Activated T-cell treated with anti-CD3 and anti-CD28 coated beads, Interleukin-2, amount 50 U/mL, for 4 hours (primary cell): ENCODE results near the gene STEAP3. TPM values are rescaled to one million over a fixed set of nuclear protein-coding genes. Genes with fewer than 3 reads are reported as not detected.

Experiments
- ATAC-seq, 2 donors: fragments of 200-7000 bp; cut with Tn5 transposase; one replicate each; pipeline ENCODE4 v1.10.0; 2021
- DNase-seq: peaks from one replicate; pipeline ENCODE4 v3.0.0-alpha.2; 2020
- H3K27me3 Mint-ChIP-seq: one replicate; pipeline ENCODE4 v1.8.0; 2021; ENCODE audit warnings: low read depth, mixed read lengths
- H3K36me3 Mint-ChIP-seq: one replicate; pipeline ENCODE4 v1.8.0; 2022; ENCODE audit warnings: mixed read lengths; ENCODE audit not compliant: insufficient read depth
- H3K4me1 Mint-ChIP-seq: one replicate; pipeline ENCODE4 v1.8.0; 2021; ENCODE audit warnings: low read depth, mixed read lengths
- H3K4me3 Mint-ChIP-seq: one replicate; pipeline ENCODE4 v1.8.0; 2021; ENCODE audit warnings: mild to moderate bottlenecking, moderate library complexity, mixed read lengths
- H3K9me3 Mint-ChIP-seq: one replicate; pipeline ENCODE4 v1.8.0; 2021; ENCODE audit warnings: mixed read lengths
- total RNA-seq, 3 donors: library from RNA; stranded (reverse); gene quantifications; one replicate each; pipeline ENCODE4 v1.2.1, GENCODE V29; 2021

STEAP3 gene
- total RNA-seq, 3 donors from 2014 or later: 0.15 to 0.24 (median 0.18) TPM

DNA sequence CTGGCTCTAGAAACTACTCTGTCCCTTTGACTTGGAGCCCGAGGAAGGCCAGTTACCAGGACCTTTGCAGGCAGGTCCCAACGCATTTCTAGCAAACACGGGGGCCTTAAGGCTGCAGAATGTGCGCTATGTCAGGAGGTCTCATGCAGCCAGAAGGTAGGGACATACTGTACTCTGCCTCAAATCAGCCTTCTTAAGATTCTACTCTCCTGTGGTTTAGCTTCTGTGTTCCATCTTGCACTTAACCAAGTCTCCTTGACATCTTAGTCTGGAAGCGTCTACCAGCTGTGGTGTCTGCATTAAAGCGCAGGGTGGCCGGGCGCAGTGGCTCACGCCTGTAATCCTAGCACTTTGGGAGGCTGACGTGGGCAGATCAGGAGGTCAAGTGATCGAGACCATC is 65.5 kb downstream of the STEAP3 start:
- peaks cover 3% of the 10 kb centered on the region for H3K4me1 Mint-ChIP-seq
- no peak overlapping the region for H3K4me3 Mint-ChIP-seq
- H3K9me3 Mint-ChIP-seq: no peaks in the 10 kb centered on the region
- H3K36me3 Mint-ChIP-seq: peaks cover 6% of the 10 kb centered on the region
- H3K27me3 Mint-ChIP-seq: no peaks in the 10 kb centered on the region
- ATAC-seq: no peak
- DNase-seq: no peak

DNA sequence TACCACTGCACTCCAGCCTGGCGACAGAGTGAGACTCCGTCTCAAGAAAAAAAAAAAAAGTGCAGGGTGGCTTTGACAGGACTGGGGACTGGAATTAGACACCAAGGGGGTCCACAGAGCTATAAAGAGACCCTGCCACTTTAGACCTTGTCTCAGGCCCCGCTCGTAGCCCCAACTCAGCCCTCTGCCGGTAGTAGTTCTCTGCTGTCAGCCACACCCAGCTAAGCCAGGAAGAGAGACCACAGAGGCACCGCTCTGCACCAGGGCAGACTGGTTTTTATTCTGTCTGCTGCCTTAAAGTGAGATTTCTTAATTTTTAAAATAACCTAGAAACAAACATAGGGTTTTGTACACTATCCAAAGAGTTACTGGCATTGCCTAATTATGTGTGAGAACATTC is 66.0 kb downstream of the STEAP3 start:
- ATAC-seq (no peak), DNase-seq (no peak)
- H3K4me1 Mint-ChIP-seq: peaks cover 3% of the 10 kb centered on the region
- H3K27me3 Mint-ChIP-seq: no peaks in the 10 kb centered on the region
- peaks cover 6% of the 10 kb centered on the region for H3K36me3 Mint-ChIP-seq
- H3K9me3 Mint-ChIP-seq: no peaks in the 10 kb centered on the region
- no peak overlapping the region for H3K4me3 Mint-ChIP-seq

DNA sequence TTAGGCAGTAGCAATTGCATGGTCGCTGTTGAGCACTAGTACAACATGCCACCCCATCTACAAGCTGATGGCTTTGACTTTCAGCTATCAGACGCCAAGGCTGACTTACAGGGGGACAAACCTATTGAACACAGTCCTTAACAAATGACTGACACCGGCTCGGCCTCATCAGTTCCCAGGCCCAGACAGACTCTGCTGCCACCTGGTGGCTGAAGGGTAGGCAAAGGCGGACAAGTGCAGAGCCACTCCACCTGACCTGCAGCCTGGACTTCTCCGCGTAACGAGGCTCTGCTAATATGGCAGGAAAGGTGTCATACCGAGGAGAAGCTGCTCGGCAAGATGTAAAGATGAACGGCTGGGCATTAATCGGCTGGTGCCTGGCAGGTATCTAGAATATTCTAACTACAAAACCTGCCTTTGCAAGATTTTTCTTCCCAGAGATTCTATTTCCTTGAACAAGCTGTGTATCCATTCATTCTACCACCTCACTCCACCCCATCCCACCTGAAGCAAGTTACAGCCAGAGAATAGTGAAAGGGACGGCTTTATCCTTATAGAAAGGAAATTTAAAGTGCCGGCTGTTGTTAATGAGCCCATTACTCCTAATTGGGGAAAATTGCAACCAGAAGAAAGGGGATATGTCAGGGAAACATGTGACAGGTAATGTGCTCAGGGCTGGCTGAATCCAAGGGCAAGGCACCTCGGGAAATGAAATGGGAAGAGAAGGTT is 67.4 kb downstream of the STEAP3 start:
- Mint-ChIP-seq H3K4me3 (no peak overlapping the region), H3K36me3 (peaks cover 6% of the 10 kb centered on the region), H3K9me3 (no peaks in the 10 kb centered on the region), H3K4me1 (peaks cover 3% of the 10 kb centered on the region), H3K27me3 (no peaks in the 10 kb centered on the region)
- ATAC-seq (peak; percentile 75 to 79), DNase-seq (peak; percentile 53)

DNA sequence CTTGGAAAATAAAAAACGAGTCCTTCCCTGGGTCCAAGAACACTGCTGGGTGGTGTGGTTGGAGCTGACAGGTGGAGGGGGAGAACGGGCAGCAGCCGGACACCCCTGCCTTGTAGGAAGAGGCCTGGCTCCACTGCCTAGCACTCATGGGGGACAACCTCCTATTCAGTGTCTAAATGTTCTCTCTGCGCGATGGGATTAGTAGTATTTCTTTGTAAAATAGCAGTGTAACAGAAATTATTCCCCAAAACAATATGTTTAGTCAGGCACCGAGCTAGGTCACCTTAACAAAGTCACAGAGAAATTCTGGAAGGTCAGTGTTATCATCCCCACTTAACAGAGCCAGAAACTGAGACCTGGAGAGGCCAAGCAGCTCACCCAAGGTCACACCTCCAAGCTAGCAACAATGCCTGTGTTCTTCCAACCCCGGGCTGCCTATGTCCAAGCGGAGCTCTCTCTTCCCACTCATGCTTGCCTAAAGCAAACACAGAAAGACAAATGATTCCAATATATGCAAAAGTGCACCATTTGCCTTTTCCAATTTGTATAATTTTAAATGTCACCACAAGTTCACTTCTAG is 68.0 kb downstream of the STEAP3 start:
- no peak for ATAC-seq
- peaks cover under 1% of the 10 kb centered on the region for H3K36me3 Mint-ChIP-seq

DNA sequence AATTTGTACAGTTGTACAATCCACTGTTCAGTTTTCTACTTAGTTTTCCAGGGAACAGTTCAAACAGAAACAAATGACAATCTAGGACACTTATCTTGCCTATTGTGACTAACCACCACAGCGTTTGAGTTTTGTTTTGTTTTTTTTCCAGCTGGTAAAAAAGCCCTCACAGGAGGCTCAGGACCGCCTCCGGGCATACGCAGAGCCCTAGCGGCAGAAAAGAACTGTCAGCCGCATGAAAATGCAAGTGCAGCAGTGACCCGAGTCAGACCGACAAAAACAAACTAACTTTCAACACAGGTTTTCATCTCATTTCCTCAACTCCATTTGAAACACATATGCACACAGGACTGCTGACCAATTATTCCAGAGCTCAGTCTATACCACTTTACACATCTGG is 68.6 kb downstream of the STEAP3 start:
- no peak for DNase-seq
- Mint-ChIP-seq H3K36me3 (no peaks in the 10 kb centered on the region), H3K4me3 (no peak overlapping the region), H3K9me3 (no peaks in the 10 kb centered on the region), H3K27me3 (no peaks in the 10 kb centered on the region), H3K4me1 (peaks cover 3% of the 10 kb centered on the region)
- no peak for ATAC-seq

More for the DNA sequence above, 68.0 kb downstream of the STEAP3 start:
- DNase-seq: no peak
- Mint-ChIP-seq H3K9me3 (no peaks in the 10 kb centered on the region), H3K4me3 (no peak overlapping the region), H3K27me3 (no peaks in the 10 kb centered on the region), H3K4me1 (peaks cover 3% of the 10 kb centered on the region)

DNA sequence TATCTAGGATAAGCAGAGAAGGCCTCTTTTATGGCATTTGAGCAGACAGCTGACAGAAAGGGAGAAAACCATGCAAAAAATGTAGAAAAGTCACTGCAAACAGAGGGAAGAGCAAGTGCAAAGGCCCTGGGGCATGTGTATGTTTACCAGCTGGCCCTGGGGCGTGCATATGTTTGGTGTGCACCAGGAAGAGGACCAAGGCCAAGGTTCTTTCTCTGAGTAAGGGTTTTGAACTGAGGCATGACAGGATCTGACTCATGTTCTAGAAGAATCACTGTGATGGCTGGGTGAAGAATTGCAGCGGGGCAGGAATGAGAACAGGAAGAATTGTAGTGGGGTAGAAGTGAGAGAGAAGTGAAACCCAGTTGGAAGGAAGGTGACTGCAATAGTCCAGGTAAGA is 69.6 kb downstream of the STEAP3 start:
- DNase-seq (no peak), ATAC-seq (no peak)
- no peaks in the 10 kb centered on the region for H3K36me3 Mint-ChIP-seq
- H3K4me1 Mint-ChIP-seq: peaks cover 3% of the 10 kb centered on the region
- H3K4me3 Mint-ChIP-seq: no peak overlapping the region
- H3K9me3 Mint-ChIP-seq: no peaks in the 10 kb centered on the region
- no peaks in the 10 kb centered on the region for H3K27me3 Mint-ChIP-seq

DNA sequence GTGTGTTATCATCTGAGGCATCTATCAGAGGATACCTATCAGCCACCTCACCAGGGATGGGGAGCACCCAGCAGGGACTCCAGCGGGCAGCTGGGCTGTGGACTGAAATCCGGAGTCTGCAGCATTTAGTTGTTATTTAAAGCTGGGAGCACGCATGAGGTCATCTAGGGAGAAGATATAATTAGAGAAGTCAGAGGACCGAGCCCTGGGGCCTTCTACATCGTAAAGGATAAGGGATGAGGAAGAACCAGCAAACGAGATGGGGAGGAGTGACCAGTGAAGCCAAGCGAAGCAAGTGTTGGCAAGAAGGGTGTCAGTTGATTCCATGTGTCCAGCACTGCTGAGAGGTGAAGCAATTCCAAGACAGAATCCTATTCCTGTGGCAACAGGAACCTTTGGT is 70.3 kb downstream of the STEAP3 start:
- peaks cover 3% of the 10 kb centered on the region for H3K4me1 Mint-ChIP-seq
- H3K27me3 Mint-ChIP-seq: no peaks in the 10 kb centered on the region
- ATAC-seq: no peak
- H3K9me3 Mint-ChIP-seq: no peaks in the 10 kb centered on the region
- no peaks in the 10 kb centered on the region for H3K36me3 Mint-ChIP-seq
- DNase-seq: no peak
- no peak overlapping the region for H3K4me3 Mint-ChIP-seq

DNA sequence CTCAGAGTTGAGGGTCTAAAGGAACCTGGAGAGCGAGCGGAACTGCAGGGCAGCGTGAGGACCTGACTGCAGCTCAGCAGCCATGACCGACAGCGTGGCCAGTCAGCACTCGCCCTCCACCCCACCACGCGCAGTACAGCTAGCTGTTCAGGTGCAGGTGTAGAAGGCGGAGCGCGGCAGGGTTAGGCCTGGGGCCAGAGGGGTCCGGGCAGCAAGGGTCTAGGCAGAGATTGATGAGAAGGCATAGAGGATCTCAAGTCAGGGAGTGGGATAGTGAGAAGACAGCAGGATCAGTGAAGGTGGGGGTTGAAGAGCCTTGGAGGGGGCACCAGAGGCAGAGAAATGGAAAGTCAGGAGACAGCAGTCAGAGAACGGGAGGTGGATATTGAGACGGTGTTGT is 71.0 kb downstream of the STEAP3 start:
- H3K27me3 Mint-ChIP-seq: no peaks in the 10 kb centered on the region
- H3K4me1 Mint-ChIP-seq: peaks cover 3% of the 10 kb centered on the region
- DNase-seq: no peak
- peaks cover under 1% of the 10 kb centered on the region for H3K36me3 Mint-ChIP-seq
- H3K4me3 Mint-ChIP-seq: no peak overlapping the region
- H3K9me3 Mint-ChIP-seq: no peaks in the 10 kb centered on the region
- no peak for ATAC-seq

DNA sequence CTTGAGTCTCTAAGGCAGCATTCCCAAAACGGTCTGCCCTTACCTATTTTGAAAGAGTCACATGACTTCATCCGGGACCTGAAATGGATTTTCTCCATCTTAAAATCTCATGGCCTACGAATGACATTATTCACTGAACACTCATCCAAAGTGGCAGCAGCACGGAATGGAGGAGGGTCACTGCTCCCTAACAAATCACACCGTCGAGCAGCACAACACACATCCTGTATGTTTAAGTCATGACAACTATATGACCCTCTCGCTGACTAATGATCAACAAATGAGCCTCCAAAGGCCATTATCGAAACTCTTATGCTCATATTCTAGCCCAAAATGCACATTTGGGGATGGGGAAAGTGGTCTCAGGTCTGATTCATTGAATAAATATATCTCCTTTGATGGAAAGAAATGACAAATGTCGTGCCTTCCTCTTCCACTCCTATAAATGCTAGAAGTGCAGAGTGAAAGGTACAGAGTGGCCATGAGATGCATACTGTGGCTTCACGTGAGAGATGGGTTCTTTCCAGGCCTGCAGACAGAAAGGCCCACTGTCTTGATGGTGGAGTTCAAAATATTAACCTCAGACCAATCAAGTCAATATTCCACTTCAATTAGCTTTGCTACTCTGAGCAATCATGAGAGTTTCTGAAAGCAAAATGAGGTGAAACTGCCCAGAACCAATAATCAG is 72.2 kb downstream of the STEAP3 start:
- DNase-seq (no peak), ATAC-seq (no peak)
- H3K27me3 Mint-ChIP-seq: no peaks in the 10 kb centered on the region
- peaks cover 8% of the 10 kb centered on the region for H3K36me3 Mint-ChIP-seq
- H3K9me3 Mint-ChIP-seq: no peaks in the 10 kb centered on the region
- H3K4me3 Mint-ChIP-seq: no peak overlapping the region
- peaks cover 3% of the 10 kb centered on the region for H3K4me1 Mint-ChIP-seq

DNA sequence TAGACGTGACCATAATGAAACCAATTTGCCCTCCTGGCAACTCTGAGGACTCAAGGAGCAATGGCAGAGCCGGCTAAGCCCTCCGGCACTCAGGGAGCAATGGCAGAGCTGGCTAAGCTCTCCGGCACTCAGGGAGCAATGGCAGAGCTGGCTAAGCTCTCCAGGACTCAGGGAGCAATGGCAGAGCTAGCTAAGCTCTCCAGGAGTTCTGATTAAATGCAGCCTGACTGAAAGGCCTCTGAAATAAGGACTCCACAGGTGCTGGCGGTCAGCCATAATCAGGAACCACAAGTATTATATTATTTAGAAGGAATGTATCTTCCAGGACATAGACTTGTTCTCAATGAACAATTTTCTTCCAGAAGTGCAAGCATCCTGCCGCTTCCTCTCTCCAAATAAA is 77.8 kb downstream of the STEAP3 start:
- H3K4me3 Mint-ChIP-seq: no peak overlapping the region
- H3K36me3 Mint-ChIP-seq: peaks cover 11% of the 10 kb centered on the region
- no peaks in the 10 kb centered on the region for H3K27me3 Mint-ChIP-seq
- no peaks in the 10 kb centered on the region for H3K9me3 Mint-ChIP-seq
- H3K4me1 Mint-ChIP-seq: no peaks in the 10 kb centered on the region
- ATAC-seq: no peak
- no peak for DNase-seq

DNA sequence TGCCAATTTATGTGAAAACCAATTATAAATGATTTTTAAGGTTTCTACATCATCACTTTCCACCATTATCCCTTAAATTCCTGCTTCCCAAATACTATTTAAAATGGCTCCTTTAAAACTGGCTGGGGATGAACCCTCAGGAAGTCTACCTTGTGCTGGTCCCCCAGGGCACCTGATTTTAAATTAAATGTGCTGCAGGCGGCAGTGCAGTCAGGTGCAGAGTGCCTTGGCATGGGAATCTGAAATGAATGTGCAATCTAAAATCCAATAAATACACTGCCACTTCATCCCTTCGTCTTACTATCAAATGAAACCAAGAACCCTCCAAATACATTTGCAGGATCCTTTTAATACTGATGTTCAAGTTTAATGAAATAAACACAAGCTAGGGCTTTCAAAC is 81.2 kb downstream of the STEAP3 start:
- DNase-seq (no peak), ATAC-seq (no peak)
- Mint-ChIP-seq H3K36me3 (peaks cover 9% of the 10 kb centered on the region), H3K4me1 (no peaks in the 10 kb centered on the region), H3K27me3 (no peaks in the 10 kb centered on the region), H3K9me3 (no peaks in the 10 kb centered on the region), H3K4me3 (no peak overlapping the region)

DNA sequence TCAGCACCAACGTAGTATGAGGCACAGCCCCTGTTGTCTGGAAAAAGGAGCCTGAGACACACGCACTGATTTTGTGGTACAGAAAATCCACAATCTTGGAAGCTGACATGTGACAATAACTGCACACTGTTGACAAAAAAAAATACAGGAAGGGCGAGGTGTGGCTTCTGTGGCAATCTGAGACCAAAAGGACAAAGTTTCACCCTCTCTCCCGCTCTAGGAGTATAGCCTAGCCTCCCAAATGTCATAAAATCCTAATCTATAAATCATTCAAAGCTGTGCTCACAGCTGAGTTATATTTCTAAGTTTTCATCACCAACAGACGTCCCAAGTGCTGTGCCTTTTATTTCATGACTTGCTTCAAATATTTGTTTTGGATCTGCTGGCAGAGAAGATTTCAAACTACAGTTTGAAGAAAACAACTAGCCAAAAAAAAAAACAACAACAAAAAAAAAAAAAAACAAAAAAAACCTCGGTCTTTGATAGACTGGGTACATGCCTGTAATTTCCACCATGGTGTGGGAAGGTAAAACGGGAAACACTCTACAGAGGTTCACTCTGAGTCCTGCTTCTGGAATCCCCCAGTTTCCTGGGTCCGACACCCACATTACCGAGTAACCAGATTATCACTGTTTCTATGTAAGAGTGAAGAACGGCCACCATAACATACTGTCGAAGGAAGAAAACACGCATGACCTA is 82.0 kb downstream of the STEAP3 start:
- ATAC-seq: no peak
- no peaks in the 10 kb centered on the region for H3K27me3 Mint-ChIP-seq

DNA sequence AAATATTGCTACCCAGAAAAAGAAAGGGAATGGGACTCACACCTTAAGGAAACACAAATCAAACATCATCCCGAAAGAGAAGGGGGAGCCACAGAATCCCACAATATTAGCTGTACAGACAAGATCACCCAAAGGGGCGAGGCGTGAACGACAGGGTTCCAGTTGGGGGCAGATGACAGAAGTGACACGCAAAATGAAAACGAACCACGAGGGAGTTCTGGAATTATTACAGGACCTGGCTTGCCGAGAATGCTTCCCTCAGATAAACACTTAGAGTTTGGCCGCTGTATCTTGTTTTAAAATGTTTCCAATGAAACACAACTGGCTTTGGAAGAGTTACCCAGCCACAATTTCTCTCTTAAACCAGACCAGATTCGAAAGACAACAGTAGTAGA is 82.6 kb downstream of the STEAP3 start:
- Mint-ChIP-seq H3K4me1 (no peaks in the 10 kb centered on the region), H3K4me3 (no peak overlapping the region), H3K9me3 (no peaks in the 10 kb centered on the region), H3K27me3 (no peaks in the 10 kb centered on the region), H3K36me3 (peaks cover 4% of the 10 kb centered on the region)
- no peak for DNase-seq
- ATAC-seq: no peak

More for the DNA sequence above, 82.0 kb downstream of the STEAP3 start:
- no peak for DNase-seq
- no peak overlapping the region for H3K4me3 Mint-ChIP-seq
- no peaks in the 10 kb centered on the region for H3K9me3 Mint-ChIP-seq
- no peaks in the 10 kb centered on the region for H3K4me1 Mint-ChIP-seq
- H3K36me3 Mint-ChIP-seq: peaks cover 4% of the 10 kb centered on the region

DNA sequence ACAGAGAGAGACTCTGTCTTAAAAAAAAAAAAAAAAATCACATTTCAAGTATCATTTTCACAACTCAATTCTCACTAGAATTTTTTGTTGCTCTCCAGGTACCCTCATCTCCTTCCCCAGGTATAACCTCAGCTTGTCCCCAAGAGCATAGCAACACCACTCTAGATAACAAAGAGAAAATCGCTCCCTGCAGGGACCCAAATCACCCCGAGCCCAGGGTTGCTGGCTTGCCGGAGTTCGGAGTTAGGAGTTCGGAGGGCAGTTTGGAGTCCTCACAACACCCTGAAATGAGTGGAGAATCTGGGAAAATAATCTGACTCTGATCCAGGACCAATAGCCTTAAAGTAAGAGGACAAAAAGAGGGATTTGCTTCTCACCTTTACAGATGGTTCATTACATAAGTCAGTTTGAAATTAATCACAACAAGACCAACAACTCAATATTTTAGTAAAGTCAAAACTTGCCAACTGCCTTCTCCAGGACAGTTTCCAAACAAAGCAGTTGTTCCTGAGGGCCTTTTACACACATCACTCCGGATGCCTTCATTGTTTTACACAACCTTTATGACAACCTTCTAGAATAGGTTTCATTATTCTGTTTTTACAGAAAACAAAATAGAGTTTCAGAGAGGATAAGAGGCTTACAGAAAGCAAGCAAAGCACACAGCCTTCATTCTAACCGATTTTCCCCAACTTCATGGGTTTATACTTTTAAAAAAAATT is 83.9 kb downstream of the STEAP3 start:
- H3K36me3 Mint-ChIP-seq: peaks cover 10% of the 10 kb centered on the region
- H3K9me3 Mint-ChIP-seq: no peaks in the 10 kb centered on the region
- DNase-seq (no peak), ATAC-seq (no peak)
- no peak overlapping the region for H3K4me3 Mint-ChIP-seq
- H3K4me1 Mint-ChIP-seq: no peaks in the 10 kb centered on the region
- no peaks in the 10 kb centered on the region for H3K27me3 Mint-ChIP-seq
